HG02798 (cell line): ENCODE data around the gene SORT1.
"Not testable (repeated sequence)": the region's sequence is repeated elsewhere in the genome, so short reads cannot be mapped to it uniquely, and the experiment has no call there.

Experiments
- ATAC-seq: cut with Tn5 transposase; IDR thresholded peaks from one replicate; pipeline ENCODE4 v1.9.1; 2021; ENCODE audit warnings: mild to moderate bottlenecking; ENCODE audit not compliant: unreplicated experiment, poor library complexity

The SORT1 gene

DNA sequence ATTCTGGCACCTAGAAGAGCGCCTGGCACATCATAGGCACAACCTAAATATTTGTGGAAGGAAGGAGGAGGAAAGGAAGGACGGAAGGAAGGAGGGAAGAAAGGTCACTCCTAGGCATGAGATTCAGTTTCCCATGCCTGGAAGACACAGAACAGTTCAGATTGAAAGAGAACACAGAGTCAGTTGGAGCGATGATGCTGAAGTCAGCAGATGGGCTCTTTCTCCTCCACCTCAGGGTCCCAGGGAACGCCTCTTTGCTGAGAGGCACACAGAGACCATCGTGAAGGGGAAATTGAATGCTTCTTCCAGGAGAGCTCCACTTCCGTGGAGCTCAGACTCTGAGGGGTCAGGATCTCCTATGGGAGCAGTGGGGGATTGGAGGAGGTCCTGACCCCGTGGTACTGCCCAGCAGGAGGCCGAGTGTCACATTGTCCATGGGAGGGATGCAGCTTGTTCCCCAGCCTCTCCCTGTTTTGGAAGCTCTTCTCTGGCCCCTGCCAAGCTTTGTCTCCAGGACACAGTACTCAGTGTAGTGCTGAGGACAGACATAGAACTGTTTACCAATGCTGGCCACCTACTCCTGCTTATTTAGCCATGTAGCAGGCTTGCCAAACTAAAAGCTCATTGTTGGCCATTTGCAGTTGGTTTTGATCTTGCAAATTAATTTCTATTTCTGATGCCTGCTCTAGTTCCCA is 93.3 kb downstream of the SORT1 start:
- no peak for ATAC-seq

- no peak for ATAC-seq
Observed at GRCh38 chr1:109301874-109302273, 95.8 kb downstream of the SORT1 start.

DNA sequence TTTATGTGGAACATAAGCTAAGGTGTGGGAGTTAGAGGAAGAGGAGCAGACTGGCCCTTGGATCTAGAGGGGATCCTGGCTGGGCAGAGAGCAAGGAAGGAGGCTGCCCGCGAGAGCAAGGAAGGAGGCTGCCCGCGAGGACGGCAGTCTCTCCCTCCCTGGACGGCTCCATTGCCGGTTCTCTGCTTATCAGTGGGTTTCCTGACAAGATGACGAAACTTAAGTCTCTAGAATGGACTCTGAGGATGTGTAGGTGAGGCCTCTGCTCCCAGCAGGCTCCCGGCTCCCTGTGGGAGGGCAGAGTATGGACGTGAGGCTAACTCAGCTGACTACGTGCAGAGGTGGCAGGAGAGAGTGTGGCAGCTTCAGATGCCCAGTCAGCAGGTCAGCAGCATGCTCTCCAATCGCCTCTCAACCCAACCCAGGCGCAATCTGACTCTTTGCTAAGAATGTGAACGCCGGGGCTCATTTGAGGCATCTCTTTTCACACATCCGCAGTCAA is 97.0 kb downstream of the SORT1 start:
- ATAC-seq: no peak

DNA sequence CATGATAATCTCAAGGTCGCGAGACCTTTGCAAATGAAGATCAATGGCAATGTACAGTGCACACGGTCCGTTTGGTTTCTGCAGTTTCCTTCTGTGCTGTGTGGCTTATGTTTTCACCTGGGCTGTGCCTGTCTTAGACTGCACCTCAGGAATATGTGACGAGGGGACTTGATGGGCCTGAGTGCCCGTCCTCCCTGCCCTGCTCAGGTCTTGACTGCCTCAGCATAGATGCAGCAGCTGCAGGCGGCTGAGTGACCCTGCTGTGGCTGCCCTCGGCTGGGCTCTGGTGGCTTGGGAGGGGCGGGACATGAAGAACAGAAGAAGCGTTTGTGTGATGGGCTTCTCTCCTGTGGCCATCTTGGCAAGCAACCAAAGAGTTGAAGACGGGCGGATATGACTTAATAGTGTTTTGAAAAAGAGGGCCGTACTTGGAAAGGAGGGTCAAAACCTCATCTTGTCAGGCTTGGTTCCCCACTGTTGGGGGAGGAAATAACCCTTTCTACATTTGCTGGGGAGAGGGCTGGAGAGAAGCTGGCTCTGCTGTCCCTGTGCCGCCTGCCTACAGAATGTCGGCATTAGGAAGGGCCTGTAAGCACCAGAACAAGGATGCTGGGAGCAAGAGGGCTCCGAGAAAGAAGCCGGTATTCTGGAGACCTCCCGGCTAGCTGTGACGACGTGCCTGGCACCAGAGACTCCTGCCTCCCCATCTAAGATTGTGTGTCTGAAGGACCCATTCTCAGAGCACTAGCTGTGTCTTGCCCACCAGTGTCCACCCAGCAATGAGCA is 98.0 kb downstream of the SORT1 start:
- ATAC-seq: no peak

DNA sequence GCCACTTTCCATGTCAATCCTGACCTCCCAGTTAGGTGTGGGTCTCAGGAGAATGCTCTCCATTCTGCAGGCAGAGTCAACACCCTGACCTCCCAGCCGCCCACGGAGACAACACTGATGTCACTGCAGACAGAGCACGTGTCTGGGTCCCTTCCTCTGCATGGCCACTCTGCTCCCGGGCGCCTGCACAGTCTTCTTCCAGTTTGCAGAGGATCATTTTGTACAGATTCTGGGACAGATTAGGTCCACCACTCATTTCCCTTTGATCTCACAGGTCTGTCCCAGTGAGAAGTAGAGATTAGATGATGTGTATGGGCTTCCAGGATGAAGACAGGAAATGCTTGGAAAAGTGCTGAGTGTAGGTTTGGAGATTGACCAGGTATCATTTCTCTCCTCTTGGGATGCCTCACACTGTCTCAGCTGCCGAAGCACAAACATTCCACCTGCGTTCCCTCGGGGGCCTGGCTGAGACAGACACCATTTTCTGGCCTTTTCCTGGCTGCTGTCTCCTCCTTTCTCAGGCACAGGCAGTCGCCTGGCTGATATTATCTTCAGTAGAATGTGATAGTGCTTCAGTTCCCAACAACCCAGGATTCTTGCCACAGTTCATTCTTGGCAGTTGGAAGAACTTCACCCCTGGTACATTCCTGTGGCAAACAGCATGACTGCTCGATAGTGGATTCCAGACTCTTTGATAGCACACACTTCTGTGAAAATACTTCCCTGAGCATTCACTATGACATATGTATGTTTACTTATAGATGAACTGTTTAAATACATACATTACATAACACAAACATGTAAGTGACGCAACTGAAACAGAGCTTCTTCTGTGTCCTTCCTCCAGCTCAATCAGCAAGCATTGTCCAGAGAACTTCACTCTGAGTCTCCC is 98.8 kb downstream of the SORT1 start:
- ATAC-seq: no peak

- ATAC-seq: no peak
Observed at GRCh38 chr1:109296782-109297181, 100.9 kb downstream of the SORT1 start.

DNA sequence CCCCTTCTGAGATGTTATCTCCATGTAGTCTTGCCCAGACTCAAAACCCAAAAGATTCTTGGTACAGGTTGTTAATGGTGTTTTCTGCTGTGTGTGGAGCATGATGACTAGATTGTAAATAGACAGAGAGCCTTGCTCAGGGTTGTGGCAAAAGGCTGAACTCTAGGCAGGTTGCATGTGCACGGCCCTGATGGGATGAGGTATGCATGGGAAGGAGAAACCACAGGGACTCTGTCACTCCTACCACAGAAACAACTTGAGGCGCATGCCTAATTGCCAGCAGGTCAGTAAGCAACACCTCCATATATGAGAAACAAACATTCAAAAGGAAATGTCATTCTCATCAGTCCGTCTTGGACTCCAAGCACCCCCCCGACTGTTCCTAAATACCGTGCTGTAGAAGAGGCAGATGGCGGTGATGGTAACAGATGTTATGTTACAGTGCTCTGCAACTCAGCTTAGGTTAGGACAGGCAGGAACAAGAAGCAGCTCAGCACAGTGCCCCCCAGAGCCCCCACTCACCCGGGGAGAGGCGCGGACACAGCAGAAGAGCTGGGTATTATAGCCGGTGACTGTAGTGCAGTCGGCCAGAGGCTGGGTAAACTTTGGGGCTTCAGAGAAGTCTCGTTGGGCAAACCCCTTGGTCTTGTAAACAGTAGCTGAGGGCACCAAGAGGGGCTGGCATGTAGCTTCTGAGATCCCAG is 101.9 kb downstream of the SORT1 start:
- no peak for ATAC-seq

DNA sequence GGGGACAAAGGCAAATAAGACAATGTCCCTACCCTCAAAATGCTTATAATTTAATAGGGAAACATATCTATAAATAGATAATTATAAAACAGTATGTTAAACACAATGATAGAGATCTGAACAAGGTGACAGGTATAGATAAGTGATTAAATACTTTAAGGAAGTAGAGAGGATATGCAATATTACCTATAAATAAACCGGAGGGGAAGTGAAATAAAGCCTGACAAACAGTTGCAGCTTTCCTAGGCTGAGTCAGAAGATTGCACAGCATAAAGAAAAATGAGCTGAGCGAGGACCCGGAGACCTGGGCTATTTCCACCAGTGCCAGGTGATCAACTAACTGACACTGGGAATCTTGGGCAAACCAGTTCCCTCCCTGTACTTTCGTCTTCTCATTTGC is 103.2 kb downstream of the SORT1 start:
- no peak for ATAC-seq

- ATAC-seq: no peak
Observed at GRCh38 chr1:109293026-109293425, 104.7 kb downstream of the SORT1 start.

GRCh38 chr1:109292364-109292763 is 105.4 kb downstream of the SORT1 start:
- ATAC-seq: no peak

- ATAC-seq: no peak
Observed at GRCh38 chr1:109290998-109291397, 106.7 kb downstream of the SORT1 start.

- no peak for ATAC-seq
Observed at GRCh38 chr1:109290137-109290536, 107.6 kb downstream of the SORT1 start.

DNA sequence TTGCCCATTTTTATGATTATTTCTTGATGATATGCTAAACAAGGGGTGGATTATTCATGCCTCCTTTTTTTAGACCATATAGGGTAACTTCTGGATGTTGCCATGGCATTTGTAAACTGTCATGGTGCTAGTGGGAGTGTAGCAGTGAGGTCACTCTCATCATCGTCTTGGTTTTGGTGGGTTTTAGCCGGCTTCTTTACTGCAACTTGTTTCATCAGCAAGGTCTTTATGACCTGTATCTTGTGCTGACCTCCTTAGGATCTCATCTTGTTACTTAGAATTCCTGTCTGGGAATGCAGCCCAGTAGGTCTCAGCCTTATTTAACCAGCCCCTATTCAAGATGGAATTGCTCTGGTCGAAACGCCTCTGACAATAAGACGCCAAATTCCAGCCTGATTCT is 111.0 kb downstream of the SORT1 start:
- not testable (repeated sequence) for ATAC-seq

DNA sequence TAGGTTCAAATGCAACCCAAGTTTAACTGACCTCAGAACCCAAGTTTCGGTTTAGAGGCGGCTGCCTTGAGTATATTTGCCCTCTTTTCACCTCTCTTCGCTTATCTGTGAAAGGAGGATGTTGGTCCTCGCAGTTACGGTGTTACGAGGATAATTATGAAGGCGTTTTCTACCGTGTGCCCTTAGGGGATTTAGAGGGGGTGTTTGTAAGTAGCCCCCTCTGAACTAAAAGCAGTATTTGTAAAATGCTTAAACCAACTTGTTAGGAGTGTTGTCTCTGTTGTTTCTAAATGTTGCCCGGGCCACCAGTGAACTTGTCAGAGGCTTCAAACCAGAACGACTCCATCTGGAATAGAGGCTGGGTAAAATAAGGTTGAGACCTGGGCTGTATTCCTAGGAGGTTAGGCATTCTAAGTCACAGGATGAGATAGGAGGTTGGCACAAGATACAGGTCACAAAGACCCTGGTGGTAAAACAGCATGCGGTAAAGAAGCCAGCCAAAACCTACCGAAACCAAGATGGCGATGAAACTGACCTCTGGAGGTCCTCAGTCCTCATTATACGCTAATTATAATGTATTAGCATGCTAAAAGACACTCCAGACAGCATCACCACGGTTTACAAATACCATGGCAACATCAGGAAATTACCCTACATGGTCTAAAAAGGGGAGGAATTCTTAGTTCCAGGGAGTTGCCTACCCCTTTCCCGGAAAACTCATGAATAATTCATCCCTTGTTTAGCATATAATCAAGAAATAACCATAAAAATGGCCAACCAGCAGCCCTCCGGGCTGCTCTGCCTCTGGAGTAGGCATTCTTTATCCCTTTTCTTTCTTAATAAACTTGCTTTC is 113.7 kb downstream of the SORT1 start:
- ATAC-seq: no peak

DNA sequence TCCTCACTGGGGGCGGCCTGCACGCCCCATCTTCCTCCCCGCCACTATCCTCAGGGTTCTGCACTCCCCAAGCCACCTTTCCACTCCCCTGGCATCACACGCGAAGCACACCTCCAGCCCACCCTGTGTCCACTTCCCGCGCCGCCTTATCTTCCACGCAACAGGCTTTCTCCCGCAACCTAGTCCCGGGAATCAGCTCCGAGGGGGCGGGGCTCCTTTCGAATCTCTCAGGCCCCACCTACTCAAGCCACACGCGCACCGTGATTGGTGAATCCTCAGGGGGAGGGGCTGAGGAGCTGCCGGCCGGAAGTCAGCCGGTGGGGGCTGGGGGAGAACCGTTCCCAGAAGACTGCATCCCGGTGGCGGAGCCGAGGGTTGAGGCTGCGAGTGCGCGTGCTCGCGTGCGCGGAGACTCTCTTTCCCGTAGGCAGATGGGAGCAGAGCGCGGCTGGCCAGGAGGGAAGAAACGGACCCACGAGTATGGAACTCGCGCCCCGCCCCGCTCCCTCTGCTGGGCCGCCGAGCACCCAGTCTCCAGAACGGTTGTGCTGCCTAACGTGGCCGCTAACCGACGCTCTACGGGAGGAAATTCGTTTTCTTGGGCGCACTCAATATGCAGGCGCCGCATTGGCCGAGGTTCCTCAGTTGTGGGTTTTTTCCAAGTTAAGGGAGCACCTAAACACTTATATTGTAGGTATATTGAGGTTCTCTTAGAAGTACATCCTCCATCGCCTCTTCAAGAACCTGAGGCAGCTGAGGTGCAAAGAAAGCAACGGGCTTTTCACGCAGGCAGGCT is 114.6 kb downstream of the SORT1 start, which contains the start of gene PSRC1:
PSRC1 (minus strand) TSS at position 194 of the 796 bp plus-strand sequence.
- peak; percentile 97 for ATAC-seq

DNA sequence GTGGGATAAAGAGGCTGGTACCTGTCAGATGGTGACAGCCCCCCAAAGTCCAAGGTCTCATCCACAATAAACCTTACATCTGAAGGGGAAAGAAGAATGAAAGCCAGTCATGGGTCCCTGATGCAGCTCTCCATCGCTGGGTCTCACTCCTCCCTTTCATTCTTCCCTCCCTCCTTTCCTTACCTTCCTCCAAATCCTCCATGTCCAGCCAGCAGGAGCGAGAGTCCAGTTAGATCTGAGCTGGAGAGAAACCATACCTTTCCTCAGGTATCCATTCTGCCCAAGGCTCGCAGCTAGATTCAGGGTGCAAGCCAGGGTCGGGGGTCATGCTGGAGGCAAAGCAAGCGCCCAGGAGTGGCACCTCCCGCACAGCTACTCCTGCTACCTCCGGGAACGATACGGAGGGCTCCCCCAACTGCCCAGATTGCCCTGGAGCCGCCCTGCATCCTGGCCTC is 115.2 kb downstream of the SORT1 start:
- no peak for ATAC-seq

DNA sequence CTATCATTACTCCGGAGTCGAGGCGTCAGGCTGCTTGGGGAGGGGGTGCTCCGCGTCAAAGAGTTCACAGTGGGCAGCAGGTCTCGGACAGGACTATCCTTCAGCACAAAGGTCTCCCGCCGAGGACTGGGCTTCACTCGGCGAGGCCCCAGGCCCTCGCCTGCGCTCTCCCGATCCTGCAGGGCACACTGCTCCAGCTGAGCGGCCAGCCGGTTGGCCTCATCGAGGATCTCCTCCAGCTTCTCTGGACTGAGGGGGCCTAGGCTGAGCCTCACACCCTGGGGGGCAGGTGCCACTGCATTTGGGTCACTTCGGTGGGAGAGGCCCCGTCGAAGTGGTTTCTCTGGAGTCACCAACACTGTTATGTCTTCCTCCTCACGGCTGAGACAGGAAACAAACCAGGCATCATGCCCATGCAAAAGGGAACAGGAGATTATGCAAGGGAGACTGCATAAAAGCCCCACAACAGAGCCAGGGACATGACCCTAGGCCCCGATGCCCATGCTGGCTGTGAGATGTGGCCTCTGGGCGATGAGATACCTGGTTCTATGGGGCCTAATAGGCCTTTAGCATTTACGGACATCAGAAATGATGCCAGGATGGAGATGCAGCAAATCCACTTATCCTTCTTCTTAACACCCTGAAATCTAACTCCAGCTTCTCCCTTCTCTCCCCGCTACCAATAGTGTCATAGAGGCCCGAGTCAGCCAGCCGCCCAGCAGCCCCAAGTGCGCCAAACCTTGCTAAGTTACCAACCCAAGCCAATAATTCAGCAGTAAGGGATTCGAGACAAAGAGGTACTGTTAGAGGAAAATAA is 115.8 kb downstream of the SORT1 start:
- ATAC-seq: no peak
